K562 (cell line): ENCODE measurements around the gene HYAL1.

Experiments
- MLX ChIP-seq, 2 experiments: fragments of 450-650 bp in 1 of 2; sonication (generic) in 1 of 2; formaldehyde crosslinking; conservative IDR thresholded peaks; 2 replicates each; pipeline versions ENCODE4 v1.4.0 to v1.8.1; 2020 to 2022; ENCODE audit warnings: mild to moderate bottlenecking in 1 of 2, missing genetic modification reagents in 1 of 2
- TF ChIP-seq, protein P1 (sequence below): fragments of 250-450 bp; sonication (Bioruptor Pico); IDR thresholded peaks from 2 replicates; pipeline ENCODE4 v1.5.0; 2021; ENCODE audit warnings: mild to moderate bottlenecking, moderate library complexity
- TF ChIP-seq, protein P2 (sequence below), 3 experiments: IDR thresholded peaks in 2 of 3; conservative IDR thresholded peaks in 1 of 3; 2 replicates each; pipeline ENCODE4 v1.5.1; 2011 to 2012; ENCODE audit warnings: low read length in 3 of 3, mild to moderate bottlenecking in 3 of 3, control low read depth in 2 of 3, improper control_type of control experiment in 1 of 3, inconsistent platforms in 1 of 3, low read depth in 1 of 3, mixed read lengths in 1 of 3, moderate library complexity in 1 of 3; ENCODE audit not compliant: insufficient read depth in 2 of 3

- TF ChIP-seq, protein P1, sequence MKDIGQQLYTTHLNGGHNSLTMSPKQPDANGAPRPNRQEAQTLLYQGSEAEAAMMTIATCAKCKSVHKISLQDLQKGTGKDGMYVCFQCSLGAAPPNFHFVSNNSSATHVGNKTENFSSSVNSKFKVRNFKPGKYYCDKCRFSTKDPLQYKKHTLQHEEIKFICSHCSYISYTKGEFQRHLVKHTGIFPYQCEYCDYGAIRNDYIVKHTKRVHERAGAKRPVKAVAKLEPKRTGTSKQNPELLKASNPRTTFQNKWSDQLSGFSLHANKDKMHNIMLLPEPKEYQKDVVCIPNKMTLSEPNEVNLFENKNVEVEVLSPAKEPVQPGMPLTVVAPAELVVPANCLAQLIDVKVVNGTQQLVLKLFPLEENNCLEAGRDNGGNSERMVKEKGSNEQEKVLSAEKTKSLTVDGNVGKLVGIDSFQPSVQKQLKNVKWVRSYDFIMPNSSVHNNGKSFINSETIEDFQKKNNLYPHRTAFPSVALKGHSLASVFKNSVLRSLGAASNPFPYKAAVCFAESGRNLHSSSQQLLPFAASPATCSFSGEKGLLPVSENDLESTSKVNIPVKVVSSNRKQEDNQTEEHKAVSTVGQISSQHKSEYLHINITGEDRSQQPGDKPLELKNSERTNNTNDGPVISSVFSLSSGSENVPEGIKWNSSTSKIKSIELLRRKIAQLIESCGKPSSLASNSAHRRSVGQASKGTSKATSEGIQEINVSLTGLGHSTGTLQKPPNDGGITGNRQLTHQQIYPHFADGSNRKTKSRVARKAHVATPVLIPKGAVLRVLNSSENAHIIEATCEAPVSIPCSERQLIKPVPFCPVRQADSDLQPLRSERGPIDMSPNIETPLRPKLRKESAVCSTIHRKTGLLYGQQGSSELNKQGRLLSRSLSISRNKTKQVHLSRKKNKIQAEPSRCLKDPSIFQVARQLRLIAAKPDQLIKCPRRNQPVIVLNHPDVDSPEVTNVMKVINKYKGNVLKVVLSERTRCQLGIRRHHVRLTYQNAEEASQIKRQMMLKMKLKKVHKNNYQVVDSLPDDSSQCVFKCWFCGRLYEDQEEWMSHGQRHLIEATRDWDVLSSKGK (CRISPR knock-in tag) = no peak
- TF ChIP-seq, protein P2, sequence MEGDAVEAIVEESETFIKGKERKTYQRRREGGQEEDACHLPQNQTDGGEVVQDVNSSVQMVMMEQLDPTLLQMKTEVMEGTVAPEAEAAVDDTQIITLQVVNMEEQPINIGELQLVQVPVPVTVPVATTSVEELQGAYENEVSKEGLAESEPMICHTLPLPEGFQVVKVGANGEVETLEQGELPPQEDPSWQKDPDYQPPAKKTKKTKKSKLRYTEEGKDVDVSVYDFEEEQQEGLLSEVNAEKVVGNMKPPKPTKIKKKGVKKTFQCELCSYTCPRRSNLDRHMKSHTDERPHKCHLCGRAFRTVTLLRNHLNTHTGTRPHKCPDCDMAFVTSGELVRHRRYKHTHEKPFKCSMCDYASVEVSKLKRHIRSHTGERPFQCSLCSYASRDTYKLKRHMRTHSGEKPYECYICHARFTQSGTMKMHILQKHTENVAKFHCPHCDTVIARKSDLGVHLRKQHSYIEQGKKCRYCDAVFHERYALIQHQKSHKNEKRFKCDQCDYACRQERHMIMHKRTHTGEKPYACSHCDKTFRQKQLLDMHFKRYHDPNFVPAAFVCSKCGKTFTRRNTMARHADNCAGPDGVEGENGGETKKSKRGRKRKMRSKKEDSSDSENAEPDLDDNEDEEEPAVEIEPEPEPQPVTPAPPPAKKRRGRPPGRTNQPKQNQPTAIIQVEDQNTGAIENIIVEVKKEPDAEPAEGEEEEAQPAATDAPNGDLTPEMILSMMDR (IDR thresholded peaks at IDR 0.05 in 2 of 3, conservative IDR thresholded peaks at IDR 0.05 in 1 of 3; ENCODE audit: insufficient read depth in 2 of 3, low read depth in 1 of 3, low read length in 3 of 3) = no peak
- no peak for TF ChIP-seq MLX (CRISPR knock-in tag; conservative IDR thresholded peaks at IDR 0.05)
Measured at GRCh38 chr3:50351323-50351697, 47.9 kb upstream of the HYAL1 start.
